IMR-90 (cell line): ENCODE data around the gene SQSTM1. TPM values are rescaled to one million over a fixed set of nuclear protein-coding genes. Genes with fewer than 3 reads are reported as not detected.

Experiments used
- ATAC-seq: fragments of 200-7000 bp; cut with Tn5 transposase; 2 replicates; pipeline ENCODE4 v1.9.1; 2020; ENCODE audit warnings: low read depth, mild to moderate bottlenecking, moderate library complexity
- BruUV-seq: library from RNA; stranded (reverse); fragments of 400-500 nt; replicated peaks from 2 replicates; lab custom pipeline; 2021; lab: Mats Ljungman, UMichigan
- CTCF ChIA-PET: fragments of 300-600 bp; formaldehyde crosslinking; extraction: SDS; loops from one replicate; lab custom pipeline; 2021; ENCODE audit warnings: antibody characterized with exemption; lab: Yijun Ruan, JAX
- POLR2A ChIA-PET: fragments of 300-600 bp; sonication (Branson Sonifier 250); formaldehyde crosslinking; loops from one replicate; lab custom pipeline; 2022; ENCODE audit warnings: antibody characterized with exemption; ENCODE audit not compliant: unreplicated experiment; lab: Charles Lee
- DNase-seq: peaks from one replicate; pipeline ENCODE4 v3.0.0; 2013
- H2AFZ ChIP-seq: replicated peaks from 2 replicates; pipeline ENCODE3; 2013; ENCODE audit warnings: low read length, mild to moderate bottlenecking; ENCODE audit not compliant: poor library complexity
- H2AK5ac ChIP-seq: 2 replicates; pipeline ENCODE4 v1.6.1; 2013; ENCODE audit warnings: low read depth, low read length, inconsistent platforms
- H2AK9ac ChIP-seq: replicated peaks from 2 replicates; pipeline ENCODE3; 2013; ENCODE audit warnings: mild to moderate bottlenecking, low read depth, low read length, moderate library complexity; ENCODE audit not compliant: poor library complexity
- H2BK120ac ChIP-seq: 2 replicates; pipeline ENCODE4 v1.6.1; 2013; ENCODE audit warnings: low read depth, low read length, inconsistent platforms
- H2BK15ac ChIP-seq: 3 replicates; pipeline ENCODE4 v1.6.1; 2013; ENCODE audit warnings: low read depth, low read length, inconsistent platforms
- H2BK20ac ChIP-seq: 2 replicates; pipeline ENCODE4 v1.6.1; 2013; ENCODE audit warnings: low read depth, mild to moderate bottlenecking, inconsistent platforms, low read length, moderate library complexity
- H2BK5ac ChIP-seq: 2 replicates; pipeline ENCODE4 v1.6.1; 2013; ENCODE audit warnings: mild to moderate bottlenecking, low read depth, low read length, inconsistent platforms; ENCODE audit not compliant: poor library complexity, severe bottlenecking
- H3K14ac ChIP-seq: replicated peaks from 2 replicates; pipeline ENCODE4 v1.6.1; 2013; ENCODE audit warnings: low read depth, low read length, inconsistent platforms
- H3K18ac ChIP-seq: 2 replicates; pipeline ENCODE4 v1.6.1; 2013; ENCODE audit warnings: low read depth, low read length, control low read depth
- H3K23ac ChIP-seq: 2 replicates; pipeline ENCODE4 v1.6.1; 2013; ENCODE audit warnings: low read depth, low read length, inconsistent platforms
- H3K27ac ChIP-seq: 2 replicates; pipeline ENCODE4 v1.5.1; 2013; ENCODE audit warnings: mild to moderate bottlenecking, control low read depth, low read length; ENCODE audit not compliant: insufficient read depth
- H3K27me3 ChIP-seq: 2 replicates; pipeline ENCODE4 v1.6.1; 2013; ENCODE audit warnings: low read length; ENCODE audit not compliant: control insufficient read depth, insufficient read depth
- H3K36me3 ChIP-seq: 2 replicates; pipeline ENCODE4 v1.6.1; 2013; ENCODE audit warnings: low read length, mixed read lengths; ENCODE audit not compliant: control insufficient read depth, insufficient read depth
- H3K4ac ChIP-seq: 2 replicates; pipeline ENCODE4 v1.6.1; 2013; ENCODE audit warnings: low read depth, low read length, inconsistent platforms
- H3K4me1 ChIP-seq: 2 replicates; pipeline ENCODE4 v1.6.1; 2013; ENCODE audit warnings: low read length, mixed read lengths; ENCODE audit not compliant: control insufficient read depth, insufficient read depth
- H3K4me2 ChIP-seq: 2 replicates; pipeline ENCODE4 v1.6.1; 2013; ENCODE audit warnings: low read depth, mild to moderate bottlenecking, control low read depth, low read length, moderate library complexity
- H3K4me3 ChIP-seq: 2 replicates; pipeline ENCODE4 v1.5.1; 2013; ENCODE audit warnings: low read depth, mild to moderate bottlenecking, control low read depth, low read length, moderate library complexity; ENCODE audit not compliant: insufficient read depth
- H3K56ac ChIP-seq: 2 replicates; pipeline ENCODE4 v1.6.1; 2013; ENCODE audit warnings: low read length, inconsistent platforms; ENCODE audit not compliant: insufficient read depth; ENCODE audit errors: extremely low read depth
- H3K79me1 ChIP-seq, 2 experiments: 2 replicates each; pipeline ENCODE4 v1.6.1; 2013; ENCODE audit warnings: low read length in 2 of 2, inconsistent platforms in 1 of 2, low read depth in 1 of 2
- H3K9ac ChIP-seq: 2 replicates; pipeline ENCODE4 v1.6.1; 2013; ENCODE audit warnings: low read depth, low read length, control low read depth
- H3K9me1 ChIP-seq: 2 replicates; pipeline ENCODE4 v1.6.1; 2013; ENCODE audit warnings: low read length, inconsistent platforms; ENCODE audit not compliant: insufficient read depth
- H3K9me3 ChIP-seq: 2 replicates; pipeline ENCODE4 v1.6.1; 2013; ENCODE audit warnings: low read length; ENCODE audit not compliant: control insufficient read depth, insufficient read depth
- H4K20me1 ChIP-seq: 2 replicates; pipeline ENCODE4 v1.6.1; 2013; ENCODE audit warnings: low read length, inconsistent platforms; ENCODE audit not compliant: insufficient read depth
- H4K5ac ChIP-seq: 2 replicates; pipeline ENCODE4 v1.6.1; 2013; ENCODE audit warnings: mild to moderate bottlenecking, low read depth, low read length, control low read depth
- H4K8ac ChIP-seq, 2 experiments: 2 replicates each; pipeline ENCODE4 v1.6.1; 2013; ENCODE audit warnings: low read depth in 2 of 2, low read length in 2 of 2, control low read depth in 1 of 2, inconsistent platforms in 1 of 2
- H4K91ac ChIP-seq: 2 replicates; pipeline ENCODE4 v1.6.1; 2013; ENCODE audit warnings: low read depth, low read length, inconsistent platforms; ENCODE audit not compliant: insufficient read depth
- POLR2A ChIP-seq: IDR thresholded peaks from 2 replicates; pipeline ENCODE4 v1.6.1; 2012; ENCODE audit warnings: mild to moderate bottlenecking, low read depth, low read length
- WGBS, 2 experiments: methylation state at CpG; one replicate each; pipeline versions ENCODE4 v1.1.5 to v1.1.7; 2013; ENCODE audit warnings: missing lambda C conversion rate in 2 of 2; ENCODE audit not compliant: insufficient read length in 1 of 2; ENCODE audit errors: extremely low coverage in 2 of 2; 5-methylcytosine and 5-hydroxymethylcytosine counted together
- dilution Hi-C: fragments of 300-500 bp; cut with HindIII; formaldehyde crosslinking; loops from one replicate; pipeline ENCODE4 v1.14.3; 2018; ENCODE audit warnings: low sequenced_read_pairs; ENCODE audit not compliant: unreplicated experiment
- in situ Hi-C: fragments of 300-500 bp; cut with MboI; formaldehyde crosslinking; loops from 3 replicates; pipeline ENCODE4 v1.14.3; 2019; ENCODE audit warnings: low sequenced_read_pairs, inconsistent platforms, mixed read lengths
- intact Hi-C: fragments of 100-400 bp; cut with micrococcal nuclease; formaldehyde crosslinking; loops from 2 replicates; pipeline ENCODE4 v1.10.0; 2022
- polyA plus RNA-seq, 3 experiments: library from polyadenylated mRNA; depleted of rRNA; stranded (reverse); fragments of >200 nt; gene quantifications; 2 replicates each; pipeline ENCODE4 v1.2.3, GENCODE V29; 2012; ENCODE audit warnings: low replicate concordance in 1 of 3
- total RNA-seq: library from RNA; depleted of rRNA; stranded (reverse); fragments of >200 nt; gene quantifications from 2 replicates; pipeline ENCODE4 v1.2.3, GENCODE V29; 2012
- TF ChIP-seq, protein P1 (sequence below): conservative IDR thresholded peaks from 2 replicates; pipeline ENCODE4 v1.5.1; 2012; ENCODE audit warnings: mild to moderate bottlenecking, low read depth, low read length, improper control_type of control experiment

The SQSTM1 gene
- total and polyA plus RNA-seq, 2 of the 4 experiments (the other 2 are of a cell fraction) = 152 to 184 TPM

DNA sequence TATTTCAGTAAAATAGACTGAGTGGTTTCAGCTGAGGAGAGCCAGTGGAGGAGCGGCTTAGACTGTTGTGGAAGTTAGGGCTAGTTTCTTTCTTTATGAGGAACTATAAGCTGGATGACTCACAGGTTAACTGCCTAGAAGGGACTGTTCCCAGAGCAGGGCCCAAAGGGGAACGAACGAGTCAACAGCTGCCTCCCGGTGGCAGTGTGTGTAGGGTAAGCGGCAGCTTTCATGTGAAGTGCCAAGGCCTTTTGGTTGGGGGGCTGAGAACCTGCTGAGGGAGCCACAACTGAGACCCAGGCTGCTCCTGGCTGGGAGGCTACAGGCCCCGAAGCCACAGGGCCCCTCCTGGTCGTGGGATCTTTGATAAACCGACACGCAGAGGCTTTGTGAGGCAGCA is 7.0 kb downstream of the SQSTM1 start:
- H3K56ac ChIP-seq = no peak overlapping the region
- H3K4me3 ChIP-seq = no peak overlapping the region
- no peak overlapping the region for H3K4me2 ChIP-seq
- no peak overlapping the region for H2AK5ac ChIP-seq
- no peak overlapping the region for H4K8ac ChIP-seq
- H4K5ac ChIP-seq = no peak overlapping the region
- peaks cover 94% of the 10 kb centered on the region for H4K20me1 ChIP-seq
- no peak overlapping the region for H3K23ac ChIP-seq
- H4K91ac ChIP-seq = no peak overlapping the region
- H3K79me1 ChIP-seq = peaks cover 29 to 89% of the 10 kb centered on the region in 2 experiments
- dilution Hi-C loops (no loop called here), intact Hi-C loops (no loop called here), in situ Hi-C loops (no loop called here)
- peak overlapping the region; percentile 45 for H2AK9ac ChIP-seq
- no TSS peak for BruUV-seq
- H2BK15ac ChIP-seq = no peak overlapping the region
- DNase-seq (peak; percentile 73), ATAC-seq (peak; percentile 68)
- H3K4me1 ChIP-seq = peaks cover 13% of the 10 kb centered on the region
- H3K18ac ChIP-seq = no peak overlapping the region
- no peaks in the 10 kb centered on the region for H3K27me3 ChIP-seq
- H3K9me1 ChIP-seq = peaks cover 21% of the 10 kb centered on the region
- H3K36me3 ChIP-seq = peaks cover 87% of the 10 kb centered on the region
- H3K9ac ChIP-seq = no peak overlapping the region
- H2BK20ac ChIP-seq = no peak overlapping the region
- no peak overlapping the region for H3K27ac ChIP-seq
- no peak overlapping the region for H2AFZ ChIP-seq
- H2BK120ac ChIP-seq = no peak overlapping the region
- ChIA-PET POLR2A (interaction anchor here (0.9 to 1.3 kb wide), 2 partner anchors 9 to 36 kb away, joined by 3 to 4 read pairs; no protein-coding TSS in a partner anchor), CTCF (interaction anchor here (0.5 kb wide), 1 partner anchor 25 kb away, joined by 3 read pairs; no protein-coding TSS in a partner anchor)
- H3K9me3 ChIP-seq = no peaks in the 10 kb centered on the region
- WGBS, 2 experiments = 83% methylated on average over 3 of the region's 9 CpGs; no CpG with 5 or more reads in 1 of the 2 experiments
- TF ChIP-seq, protein P1, sequence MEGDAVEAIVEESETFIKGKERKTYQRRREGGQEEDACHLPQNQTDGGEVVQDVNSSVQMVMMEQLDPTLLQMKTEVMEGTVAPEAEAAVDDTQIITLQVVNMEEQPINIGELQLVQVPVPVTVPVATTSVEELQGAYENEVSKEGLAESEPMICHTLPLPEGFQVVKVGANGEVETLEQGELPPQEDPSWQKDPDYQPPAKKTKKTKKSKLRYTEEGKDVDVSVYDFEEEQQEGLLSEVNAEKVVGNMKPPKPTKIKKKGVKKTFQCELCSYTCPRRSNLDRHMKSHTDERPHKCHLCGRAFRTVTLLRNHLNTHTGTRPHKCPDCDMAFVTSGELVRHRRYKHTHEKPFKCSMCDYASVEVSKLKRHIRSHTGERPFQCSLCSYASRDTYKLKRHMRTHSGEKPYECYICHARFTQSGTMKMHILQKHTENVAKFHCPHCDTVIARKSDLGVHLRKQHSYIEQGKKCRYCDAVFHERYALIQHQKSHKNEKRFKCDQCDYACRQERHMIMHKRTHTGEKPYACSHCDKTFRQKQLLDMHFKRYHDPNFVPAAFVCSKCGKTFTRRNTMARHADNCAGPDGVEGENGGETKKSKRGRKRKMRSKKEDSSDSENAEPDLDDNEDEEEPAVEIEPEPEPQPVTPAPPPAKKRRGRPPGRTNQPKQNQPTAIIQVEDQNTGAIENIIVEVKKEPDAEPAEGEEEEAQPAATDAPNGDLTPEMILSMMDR = 0 out of 2 replicates have a peak, but pooled peaks have one; percentile 12
- TF ChIP-seq POLR2A = no peak
- no peak overlapping the region for H2BK5ac ChIP-seq
- no peak overlapping the region for H3K4ac ChIP-seq
- H3K14ac ChIP-seq = no peak overlapping the region
